AG09319 (cell line): Measurements from ENCODE around the gene ATXN7L3B.

Experiments used
- DNase-seq: peaks from one replicate; pipeline ENCODE4 v3.0.0-alpha.2; 2010; ENCODE audit warnings: low read depth; ENCODE audit errors: extremely low read depth
- TF ChIP-seq, protein P1 (sequence below): IDR thresholded peaks from 2 replicates; pipeline ENCODE4 v1.5.1; 2011; ENCODE audit warnings: low read depth, mild to moderate bottlenecking, inconsistent platforms, low read length, moderate library complexity

The ATXN7L3B gene

DNA sequence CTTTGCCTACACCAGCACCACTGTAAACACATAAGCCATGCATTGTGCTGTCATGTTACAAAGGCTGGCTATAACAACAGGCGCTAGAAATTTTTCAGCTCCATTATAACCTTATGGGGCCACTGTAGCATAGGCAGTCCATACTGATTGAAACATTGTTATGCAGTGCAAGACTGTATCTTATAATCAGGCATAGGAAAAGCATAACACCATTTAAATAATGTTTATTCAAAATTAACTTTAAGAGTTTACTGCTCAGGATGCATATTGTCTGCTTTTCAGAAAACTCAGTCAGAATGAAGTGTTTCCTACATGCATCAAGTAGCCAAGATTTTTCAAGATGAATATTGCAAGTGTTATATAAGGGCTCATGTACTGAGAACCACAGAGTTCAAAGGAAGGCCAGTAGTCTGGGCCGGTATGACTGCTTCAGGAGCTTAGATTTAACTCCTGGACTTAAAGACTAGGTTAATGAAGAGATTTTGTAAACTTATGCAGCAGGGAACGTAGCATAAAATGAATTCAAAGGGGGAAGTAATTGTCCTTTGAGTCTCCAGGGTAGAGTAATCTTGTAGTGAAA, 46.9 kb downstream of the ATXN7L3B start:
- no peak for DNase-seq
- TF ChIP-seq, protein P1, sequence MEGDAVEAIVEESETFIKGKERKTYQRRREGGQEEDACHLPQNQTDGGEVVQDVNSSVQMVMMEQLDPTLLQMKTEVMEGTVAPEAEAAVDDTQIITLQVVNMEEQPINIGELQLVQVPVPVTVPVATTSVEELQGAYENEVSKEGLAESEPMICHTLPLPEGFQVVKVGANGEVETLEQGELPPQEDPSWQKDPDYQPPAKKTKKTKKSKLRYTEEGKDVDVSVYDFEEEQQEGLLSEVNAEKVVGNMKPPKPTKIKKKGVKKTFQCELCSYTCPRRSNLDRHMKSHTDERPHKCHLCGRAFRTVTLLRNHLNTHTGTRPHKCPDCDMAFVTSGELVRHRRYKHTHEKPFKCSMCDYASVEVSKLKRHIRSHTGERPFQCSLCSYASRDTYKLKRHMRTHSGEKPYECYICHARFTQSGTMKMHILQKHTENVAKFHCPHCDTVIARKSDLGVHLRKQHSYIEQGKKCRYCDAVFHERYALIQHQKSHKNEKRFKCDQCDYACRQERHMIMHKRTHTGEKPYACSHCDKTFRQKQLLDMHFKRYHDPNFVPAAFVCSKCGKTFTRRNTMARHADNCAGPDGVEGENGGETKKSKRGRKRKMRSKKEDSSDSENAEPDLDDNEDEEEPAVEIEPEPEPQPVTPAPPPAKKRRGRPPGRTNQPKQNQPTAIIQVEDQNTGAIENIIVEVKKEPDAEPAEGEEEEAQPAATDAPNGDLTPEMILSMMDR = no peak

DNA sequence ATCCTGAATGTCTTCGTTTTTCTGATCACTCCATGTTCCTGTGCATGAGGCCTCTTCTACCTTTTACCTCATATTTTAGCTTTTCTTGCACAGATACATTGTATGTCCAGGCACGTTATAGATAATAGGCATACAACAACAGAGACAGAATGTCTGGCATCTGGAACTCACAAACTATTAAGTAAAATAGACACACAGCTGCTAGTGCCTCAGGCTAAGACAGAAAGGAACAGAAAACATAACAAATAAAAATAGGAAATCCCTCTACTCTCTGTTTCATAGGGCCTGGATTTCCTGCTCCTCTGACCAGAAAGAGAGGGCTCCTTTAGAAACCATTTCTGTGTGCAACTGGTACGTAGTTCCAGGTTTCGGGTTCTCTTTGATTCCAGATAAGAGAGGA, 48.6 kb downstream of the ATXN7L3B start:
- no peak for DNase-seq
- TF ChIP-seq, protein P1 = no peak
